ENCODE data around the gene PTPRD.

Gene PTPRD

DNA sequence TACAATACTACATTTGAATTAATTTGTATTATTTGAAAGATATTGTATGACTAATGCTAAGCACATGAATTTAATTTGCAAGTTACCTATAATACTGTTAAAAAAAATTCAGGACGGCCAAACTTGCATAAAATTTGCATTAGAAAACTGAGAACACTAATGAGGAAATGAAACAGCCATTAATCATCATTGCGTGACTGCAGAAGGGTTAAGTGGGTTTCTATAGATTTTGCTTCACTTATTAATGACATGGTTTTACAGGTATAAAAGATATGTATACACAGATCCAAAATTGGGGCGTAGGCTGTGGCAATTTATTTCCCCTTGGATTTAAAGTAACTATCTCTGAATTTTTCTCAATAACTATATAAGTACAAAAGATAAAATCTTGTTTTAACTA, 882.6 kb downstream of the PTPRD start:
- DNase-seq, result no peak

DNA sequence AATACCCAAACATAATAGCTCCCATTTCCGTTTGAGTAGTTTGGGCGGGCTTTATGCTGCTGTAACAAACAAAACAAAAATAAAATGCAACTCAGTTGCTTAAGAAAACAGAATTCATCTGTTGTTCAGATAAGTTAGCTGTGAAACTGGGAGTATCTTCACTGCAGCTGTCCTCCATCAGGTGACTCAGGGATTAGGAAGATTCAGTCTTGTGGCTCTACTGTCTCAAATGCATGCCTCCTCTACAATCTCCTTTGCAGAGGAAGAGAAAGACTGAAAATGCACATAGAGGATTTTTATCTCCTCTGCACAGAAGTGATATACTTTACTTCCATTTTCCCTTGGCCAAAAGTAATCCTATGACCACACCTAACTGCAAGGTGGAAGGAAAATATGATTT, 883.7 kb downstream of the PTPRD start:
- DNase-seq, result no peak

DNA sequence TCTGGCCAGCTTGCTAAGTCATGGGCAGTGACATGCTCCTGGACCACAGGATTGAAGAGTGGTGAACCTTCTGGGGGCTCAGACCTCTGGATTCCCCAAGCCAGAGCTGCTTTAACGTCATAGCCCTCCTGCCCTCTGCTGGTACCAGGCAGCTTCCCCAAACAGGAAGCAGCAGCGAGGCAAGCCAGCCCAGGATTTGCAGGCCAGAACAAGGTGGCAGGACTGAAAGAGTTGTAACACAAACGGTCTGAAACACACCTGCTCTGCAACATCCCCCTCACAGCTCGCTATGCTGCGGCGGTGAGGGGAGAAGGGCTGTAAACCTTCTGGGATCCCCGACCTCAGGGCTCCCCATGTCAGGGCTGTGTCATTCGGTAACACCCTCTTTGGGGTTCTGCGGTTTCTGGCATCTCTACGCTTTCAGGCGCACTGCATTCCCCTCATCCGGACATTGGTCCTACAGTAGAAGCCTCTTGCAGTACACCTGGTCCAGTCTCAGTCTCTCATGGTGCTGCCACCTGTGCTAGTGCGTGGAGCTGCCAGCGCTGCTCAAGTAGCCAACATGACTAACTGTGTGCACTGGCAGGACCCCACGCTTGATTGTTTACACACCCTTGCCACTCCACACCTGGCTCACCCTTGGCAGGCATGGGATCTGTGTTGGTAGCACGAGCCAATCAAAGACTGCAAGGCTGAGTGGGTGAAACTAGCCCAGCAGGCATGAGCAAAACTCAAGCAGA, 893.3 kb downstream of the PTPRD start:
- DNase-seq, result no peak

DNA sequence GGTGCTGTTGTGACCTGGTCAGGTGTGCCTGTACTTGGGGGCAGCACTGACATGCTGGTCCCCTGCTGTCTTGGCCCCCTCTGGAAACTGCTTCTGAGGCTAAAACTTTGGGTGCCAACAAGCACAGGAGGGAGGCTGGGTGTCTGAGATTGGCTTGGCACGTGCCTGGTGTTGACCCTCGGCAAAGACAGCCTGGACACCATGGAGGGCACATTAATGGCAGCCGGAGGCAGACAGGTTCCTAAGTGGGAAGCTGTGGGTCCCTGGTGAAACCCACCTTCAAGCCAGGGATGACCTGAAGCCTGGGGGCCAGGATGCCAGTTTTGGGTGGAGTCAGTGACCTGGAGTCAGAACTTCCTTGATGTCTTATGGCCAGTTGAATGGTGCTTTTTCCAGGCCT, 894.1 kb downstream of the PTPRD start:
- DNase-seq, result no peak

DNA sequence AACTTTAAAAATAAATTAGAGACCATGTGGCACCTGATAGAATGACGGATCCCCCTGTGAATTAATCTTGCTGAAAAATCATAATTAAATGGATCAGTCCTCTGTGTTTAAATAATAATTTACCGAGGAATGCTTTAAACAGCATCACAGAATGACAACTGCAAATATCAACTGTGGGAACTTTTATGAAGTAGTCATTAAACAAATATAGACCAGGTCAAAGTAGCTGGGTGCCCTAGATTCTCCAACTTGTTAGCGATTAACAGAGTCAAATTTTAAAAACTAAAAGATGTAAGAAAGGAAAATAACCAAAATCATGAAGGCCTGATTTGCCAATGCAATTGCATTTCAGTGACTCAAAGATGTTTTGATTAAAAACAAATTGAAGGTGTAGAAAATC, 933.4 kb downstream of the PTPRD start:
- no peak for DNase-seq

DNA sequence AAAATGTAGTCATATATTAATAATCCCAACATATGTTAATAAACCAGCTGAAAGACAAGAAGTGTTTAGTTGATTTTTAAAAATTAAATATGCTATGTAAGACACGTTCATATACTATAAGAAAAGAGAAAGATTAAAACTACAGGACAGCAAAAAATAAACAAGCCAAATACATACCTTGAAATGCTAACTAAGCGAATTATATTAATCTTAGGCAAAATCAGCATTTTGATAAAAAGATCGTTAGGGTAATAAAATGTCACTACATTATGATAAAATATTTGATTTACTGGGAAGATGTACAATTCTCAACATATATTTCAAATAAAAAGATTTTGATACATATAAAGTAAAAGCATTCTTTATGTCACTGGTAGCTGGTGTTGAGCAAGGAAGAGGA, 938.3 kb downstream of the PTPRD start:
- DNase-seq, result no peak

GRCh38 chr9:9670454-9670853, 942.3 kb downstream of the PTPRD start:
- no peak for DNase-seq

DNA sequence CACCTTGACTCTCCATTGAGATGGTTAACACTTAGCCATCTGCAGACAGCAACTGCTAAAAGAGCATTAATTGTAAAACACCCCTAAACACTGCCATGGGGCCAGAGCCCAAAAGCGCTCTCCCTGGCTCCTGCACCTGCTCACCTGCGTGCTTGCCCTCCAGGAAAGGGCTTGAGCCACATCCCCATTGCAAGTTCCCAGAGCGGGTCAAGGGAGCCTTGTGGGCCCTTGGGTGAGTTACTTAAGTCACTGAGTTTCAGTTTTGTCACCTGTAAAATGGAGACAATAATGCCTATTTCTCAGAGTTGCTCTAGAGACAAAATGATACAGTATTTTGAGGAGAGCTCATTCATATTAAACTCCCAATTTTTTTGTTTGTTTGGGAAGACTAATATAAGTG, 967.8 kb downstream of the PTPRD start:
- no peak for DNase-seq

DNA sequence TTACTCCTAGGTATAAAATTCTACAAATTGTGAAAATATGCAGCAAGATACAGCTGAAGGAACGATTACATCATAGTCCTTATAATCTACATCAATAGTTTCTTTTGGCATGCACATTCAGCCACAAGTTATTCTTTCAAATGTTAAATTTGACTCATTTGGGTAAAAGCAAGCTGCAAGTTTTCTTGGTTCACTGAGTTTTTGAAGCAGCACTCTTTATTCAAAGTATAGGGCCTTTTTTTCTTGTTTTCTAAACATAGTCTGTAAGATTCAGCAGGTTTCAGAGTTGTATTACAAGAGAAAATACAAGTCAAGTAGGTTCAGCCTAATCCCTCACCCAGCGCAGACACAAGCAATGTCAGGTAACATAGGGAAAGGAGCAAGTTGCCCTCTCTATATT, 981.5 kb downstream of the PTPRD start:
- DNase-seq, result no peak

DNA sequence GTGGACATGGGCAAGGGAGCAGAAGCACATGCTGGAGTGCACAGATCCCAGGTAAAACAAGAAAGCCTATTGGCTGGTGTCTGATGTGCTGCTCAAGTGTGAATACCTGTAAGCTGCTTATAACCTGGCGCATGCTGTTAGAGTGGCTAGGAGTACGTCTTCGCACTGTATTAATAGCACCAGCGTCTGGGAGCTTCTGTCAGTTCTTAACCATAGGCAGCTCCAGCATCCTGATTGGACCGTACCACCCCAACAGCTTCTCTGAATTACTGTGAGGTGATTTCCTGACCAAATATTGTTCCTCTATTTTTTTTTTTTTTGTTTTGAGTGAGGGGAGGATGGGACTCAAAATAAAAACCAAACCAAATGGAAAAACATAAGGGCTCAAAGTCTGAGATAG, 987.6 kb downstream of the PTPRD start:
- no peak for DNase-seq

DNA sequence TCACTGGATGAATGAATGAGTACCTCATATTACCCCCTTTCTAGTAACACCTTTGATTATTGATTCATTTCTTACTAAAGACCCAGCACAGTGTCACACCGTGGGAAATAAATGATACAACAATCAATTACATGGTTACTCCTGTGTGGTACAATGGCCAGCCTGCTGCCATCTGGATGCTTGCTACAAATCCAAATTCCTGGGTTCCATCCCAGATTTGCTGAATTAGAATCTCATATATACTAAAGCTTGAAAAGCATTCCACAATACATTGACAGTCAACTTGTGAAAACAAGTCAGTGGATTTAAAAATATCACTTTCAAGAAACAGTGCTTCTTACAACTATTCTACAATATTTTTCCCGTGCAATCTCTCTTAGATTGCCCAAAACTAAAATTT, 989.3 kb downstream of the PTPRD start:
- no peak for DNase-seq

- DNase-seq, result no peak
Observed at GRCh38 chr9:9621355-9621940, 991.4 kb downstream of the PTPRD start.

GRCh38 chr9:9620736-9621135, 992.1 kb downstream of the PTPRD start:
- DNase-seq, result no peak

DNA sequence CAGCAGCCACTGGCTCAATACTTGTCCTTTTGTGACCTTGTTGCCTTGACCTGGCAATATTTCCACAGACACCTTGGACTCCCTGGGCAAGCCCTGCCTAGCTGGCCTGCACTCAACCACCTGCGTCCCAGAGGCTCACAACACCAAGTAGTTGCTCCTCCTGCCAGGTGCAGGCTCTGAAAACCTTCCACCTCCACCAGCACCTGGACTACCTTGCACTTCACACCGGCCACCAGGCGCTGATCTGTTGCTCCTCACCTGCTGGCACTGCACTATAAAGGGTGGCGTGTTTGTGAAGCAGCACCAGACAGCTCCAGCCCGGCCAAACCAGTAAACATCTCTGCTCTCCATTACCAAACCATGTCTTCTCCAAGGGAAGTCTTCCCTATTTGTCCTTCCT, 997.7 kb downstream of the PTPRD start:
- no peak for DNase-seq

DNA sequence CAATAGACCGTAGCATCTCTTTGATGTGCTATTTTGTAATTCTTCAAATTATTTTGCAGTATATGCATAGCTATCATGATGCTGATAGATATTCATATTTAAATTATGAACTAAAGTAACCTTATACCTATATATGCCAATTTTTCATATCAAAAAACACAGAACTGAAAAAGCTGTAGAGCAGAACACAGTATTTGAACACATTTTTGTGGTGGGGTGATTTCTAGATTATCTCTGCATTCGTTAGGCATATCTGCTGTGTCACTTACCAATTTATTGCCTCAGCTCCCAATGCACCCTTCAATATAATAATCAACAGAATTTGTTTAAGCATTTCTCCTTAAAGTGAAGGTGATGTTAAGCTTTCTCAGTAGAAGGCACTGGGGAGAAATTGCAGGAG, 998.2 kb downstream of the PTPRD start:
- DNase-seq, result no peak

DNA sequence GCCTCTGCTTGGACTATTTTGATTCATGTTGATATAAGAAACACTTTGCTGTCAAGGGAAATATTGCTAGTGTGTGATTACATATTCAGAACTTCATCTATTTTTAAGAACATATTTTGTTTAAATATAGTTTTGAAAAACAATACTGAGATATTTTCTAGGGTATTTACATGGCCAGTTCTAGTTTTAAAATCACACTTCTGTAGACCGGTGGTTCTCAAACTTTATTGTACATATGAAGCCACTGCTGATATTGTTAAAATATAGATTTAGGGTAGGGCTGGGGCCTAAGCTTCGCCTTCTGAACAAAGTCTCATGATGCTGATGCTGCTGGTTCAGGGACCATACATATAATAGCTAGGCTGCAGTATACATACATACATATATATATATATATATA, 1000.0 kb downstream of the PTPRD start:
- no peak for DNase-seq

GRCh38 chr9:9612270-9612669, 1000.5 kb downstream of the PTPRD start:
- DNase-seq, result no peak

DNA sequence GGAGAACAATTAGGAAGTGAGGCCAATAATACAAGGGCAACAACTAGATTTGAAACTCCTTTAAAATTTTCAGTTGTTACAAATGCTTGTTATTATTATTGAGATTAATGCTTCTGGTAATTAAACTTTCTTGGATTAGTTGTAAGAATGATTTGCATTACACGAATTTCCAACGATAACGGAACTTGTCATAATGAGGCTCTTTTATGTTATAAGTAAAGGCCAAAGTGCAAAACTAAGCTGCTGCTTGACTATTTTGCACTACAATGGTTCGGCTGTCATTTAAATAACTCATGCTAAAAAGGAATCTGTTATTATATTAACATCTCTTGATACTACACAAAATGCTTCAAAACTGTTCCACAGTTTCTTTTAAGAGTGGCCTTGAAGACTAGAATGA, 1007.1 kb downstream of the PTPRD start:
- no peak for DNase-seq

DNA sequence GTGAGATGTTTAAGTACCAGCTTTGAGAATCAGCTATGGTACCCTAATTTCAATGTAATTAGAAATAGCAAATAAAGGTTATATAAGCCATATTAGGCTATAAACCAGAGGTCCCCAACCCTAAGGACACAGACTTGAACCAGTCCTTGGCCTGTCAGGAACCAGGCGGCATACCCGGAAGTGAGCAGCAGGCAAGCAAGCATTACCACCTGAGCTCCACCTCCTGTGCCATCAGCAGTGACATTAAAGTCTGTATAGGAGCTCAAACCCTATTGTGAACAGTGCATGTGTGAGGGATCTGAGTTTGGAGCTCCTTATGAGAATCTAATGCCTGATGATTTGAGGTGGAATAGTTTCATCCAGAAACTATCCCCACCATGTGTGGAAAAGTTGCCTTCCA, 1009.5 kb downstream of the PTPRD start:
- no peak for DNase-seq

DNA sequence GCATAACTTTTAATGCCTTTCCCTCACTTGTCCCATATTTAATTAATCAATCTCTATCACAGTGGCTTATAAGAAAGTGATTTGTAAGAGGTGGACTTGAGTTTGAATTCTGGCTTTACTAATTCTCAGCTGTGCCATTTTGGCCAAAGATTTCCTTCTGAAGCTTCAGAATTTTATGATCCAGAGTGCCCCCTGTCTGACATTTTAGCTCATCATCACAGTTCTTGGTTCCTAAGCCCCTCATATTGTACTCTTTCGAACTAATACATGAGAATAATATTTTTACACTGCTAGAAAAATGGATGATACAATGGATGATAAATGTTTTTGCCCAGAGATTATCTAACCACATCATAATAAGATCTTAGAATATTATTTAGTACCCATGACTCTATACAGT, 1014.1 kb downstream of the PTPRD start:
- DNase-seq, result no peak

- DNase-seq, result no peak
Observed at GRCh38 chr9:9592104-9592503, 1020.7 kb downstream of the PTPRD start.

DNA sequence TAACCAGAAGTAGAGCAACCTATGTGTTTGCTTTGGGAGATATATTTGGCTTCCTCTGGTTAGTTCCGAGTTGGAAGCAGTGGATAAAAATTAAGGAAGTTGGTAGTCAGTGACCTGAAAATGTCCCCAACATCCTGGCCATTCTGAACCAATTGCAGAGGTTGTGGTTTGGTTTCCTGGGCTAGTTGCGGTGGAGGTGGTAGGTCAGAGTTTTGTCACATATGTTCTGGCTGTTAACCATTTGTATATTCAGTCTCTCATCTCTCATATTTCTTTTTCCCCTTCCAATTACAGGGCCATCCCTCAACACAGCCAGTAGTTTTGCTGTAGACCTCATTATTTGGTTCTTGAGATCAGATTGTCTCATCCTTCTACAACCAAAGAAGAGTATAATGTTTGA, 1026.9 kb downstream of the PTPRD start:
- no peak for DNase-seq

GRCh38 chr9:9574080-9574479, 1038.7 kb downstream of the PTPRD start:
- DNase-seq, result no peak

- DNase-seq, result no peak
Observed at GRCh38 chr9:9565700-9566099, 1047.1 kb downstream of the PTPRD start.

- DNase-seq, result no peak
Observed at GRCh38 chr9:9563817-9564216, 1049.0 kb downstream of the PTPRD start.

Measured in NCI-H1694 (cell line).